HT1080 (cell line): ENCODE results near the gene KCTD4. TPM values are rescaled to one million over a fixed set of nuclear protein-coding genes. Genes with fewer than 3 reads are reported as not detected.
A peak's percentile ranks its signal among the peaks of the same experiment; 100 is the strongest.
"Not testable (repeated sequence)": the region's sequence is repeated elsewhere in the genome, so short reads cannot be mapped to it uniquely, and the experiment has no call there.

ENCODE experiments used
- DNase-seq: peaks from one replicate; pipeline ENCODE4 v3.0.0-alpha.2; 2015; ENCODE audit warnings: low read depth
- polyA plus RNA-seq, 2 experiments: library from polyadenylated mRNA; depleted of rRNA; stranded (reverse); fragments of >200 nt; gene quantifications; 2 replicates each; pipeline ENCODE4 v1.2.3, GENCODE V29; 2015
- total RNA-seq: library from RNA; depleted of rRNA; stranded (reverse); fragments of >200 nt; shearing (Covaris generic); gene quantifications from 2 replicates; pipeline ENCODE4 v1.2.3, GENCODE V29; 2014; rRNA removed

The KCTD4 gene
- 0.07 and 0.40 TPM in 2 replicates for total RNA-seq
- polyA plus RNA-seq (2015; cell fraction: cytosol; rRNA removed), result 0.12 and 0.26 TPM in 2 replicates
- polyA plus RNA-seq (2015; cell fraction: nucleus; rRNA removed), result not detected in 2 replicates

DNA sequence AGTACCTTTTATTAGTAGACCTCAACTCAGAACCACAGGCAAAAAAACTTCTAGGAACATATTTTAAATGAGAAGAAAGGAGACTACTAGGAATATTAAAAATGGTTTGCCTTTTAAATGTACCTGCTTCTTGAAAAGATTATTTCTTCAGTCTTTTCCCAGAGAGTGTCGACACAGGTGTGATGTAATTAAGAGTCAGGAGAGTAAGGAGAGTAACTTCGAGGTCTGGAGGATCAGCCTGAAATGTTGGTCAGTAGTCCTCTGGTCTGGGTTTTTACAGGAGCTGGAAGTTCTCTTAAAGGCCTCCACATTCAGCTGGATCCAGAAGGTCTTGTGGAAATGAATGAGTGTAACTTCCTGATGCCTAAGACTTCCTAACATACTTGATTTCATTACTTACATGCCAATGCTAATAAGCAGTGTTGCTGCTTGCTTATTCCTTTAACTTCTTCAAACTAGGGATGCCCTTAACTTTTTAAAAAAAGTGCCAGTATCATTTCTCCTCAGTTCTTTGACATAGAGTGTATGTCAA lies at the start of gene KCTD4:
Gene KCTD4 (minus strand): TSS at position 345 of the 532 bp plus-strand sequence. CDS start 6,478 bp downstream, outside the sequence.
- DNase-seq, result no peak

DNA sequence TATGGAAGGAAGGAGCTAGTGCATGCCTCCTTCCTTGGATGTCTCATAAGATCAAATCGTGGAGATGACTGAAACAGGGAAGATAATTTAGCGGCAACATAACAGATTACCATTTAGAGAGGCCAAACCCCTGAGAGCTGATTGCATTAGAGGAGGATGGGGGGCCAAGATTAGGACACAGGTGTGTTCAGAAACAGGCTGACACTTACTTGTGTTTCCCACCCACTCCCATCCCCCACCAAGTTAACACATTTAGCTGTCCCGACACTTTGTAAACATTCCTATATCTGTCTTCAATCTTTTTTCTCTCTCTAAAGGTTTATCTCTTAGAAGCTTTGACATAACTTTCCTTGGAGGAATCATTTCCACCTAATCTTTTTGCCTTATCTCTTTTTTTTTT lies 48.8 kb upstream of the KCTD4 start:
- no peak for DNase-seq

DNA sequence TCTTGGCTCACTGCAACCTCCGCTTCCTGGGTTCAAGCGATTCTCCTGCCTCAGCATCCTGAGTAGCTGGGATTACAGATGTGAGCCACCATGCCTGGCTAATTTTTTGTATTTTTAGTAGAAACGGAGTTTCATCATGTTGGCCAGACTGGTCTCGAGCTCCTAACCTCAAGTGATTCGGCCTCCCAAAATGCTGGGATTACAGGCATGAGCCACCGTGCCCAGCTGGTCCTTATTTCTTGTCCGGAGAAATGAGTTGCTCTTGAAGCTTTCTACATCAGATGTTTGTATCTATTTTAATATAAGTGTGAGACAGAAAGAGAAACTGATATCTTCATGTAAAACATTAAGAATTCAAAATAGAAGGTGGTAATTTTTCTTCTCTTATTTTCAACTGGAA lies 43.9 kb upstream of the KCTD4 start:
- DNase-seq, result not testable (repeated sequence)

DNA sequence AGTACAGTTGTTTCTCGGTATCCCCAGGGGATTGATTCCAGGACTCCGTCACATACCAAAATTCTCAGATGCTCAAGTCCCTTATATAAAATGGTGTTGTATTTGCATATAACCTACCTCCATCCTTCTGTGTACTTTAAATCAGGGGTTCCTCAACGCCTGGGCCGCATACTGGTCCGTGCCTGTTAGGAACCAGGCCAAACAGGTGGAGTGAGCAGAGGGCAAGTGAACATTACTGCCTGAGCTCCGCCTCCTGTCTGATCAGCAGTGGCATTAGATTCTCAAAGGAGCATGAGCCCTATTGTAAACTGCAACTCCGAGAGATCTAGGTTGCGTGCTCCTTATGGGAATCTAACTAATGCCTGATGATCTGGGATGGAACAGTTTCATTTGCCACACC lies 42.2 kb upstream of the KCTD4 start:
- no peak for DNase-seq

DNA sequence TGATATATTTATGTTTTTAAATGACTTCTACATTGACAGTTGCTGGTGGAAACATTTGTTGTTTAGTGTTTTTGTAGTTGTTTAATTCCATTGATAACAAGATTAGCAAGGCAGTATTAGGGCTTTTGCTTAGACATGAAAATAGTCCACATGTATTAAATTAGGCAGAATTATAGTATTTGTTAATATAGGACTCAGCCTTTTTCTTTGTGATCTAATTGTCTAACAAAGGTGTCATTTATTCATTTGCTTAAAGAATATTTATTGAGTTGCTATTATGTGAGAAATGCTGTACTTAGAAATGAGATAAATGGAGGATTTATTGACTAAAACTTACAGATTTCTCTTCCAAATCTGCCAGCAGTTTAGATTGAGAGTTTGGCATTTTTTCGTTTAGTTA lies 41.7 kb upstream of the KCTD4 start:
- no peak for DNase-seq

DNA sequence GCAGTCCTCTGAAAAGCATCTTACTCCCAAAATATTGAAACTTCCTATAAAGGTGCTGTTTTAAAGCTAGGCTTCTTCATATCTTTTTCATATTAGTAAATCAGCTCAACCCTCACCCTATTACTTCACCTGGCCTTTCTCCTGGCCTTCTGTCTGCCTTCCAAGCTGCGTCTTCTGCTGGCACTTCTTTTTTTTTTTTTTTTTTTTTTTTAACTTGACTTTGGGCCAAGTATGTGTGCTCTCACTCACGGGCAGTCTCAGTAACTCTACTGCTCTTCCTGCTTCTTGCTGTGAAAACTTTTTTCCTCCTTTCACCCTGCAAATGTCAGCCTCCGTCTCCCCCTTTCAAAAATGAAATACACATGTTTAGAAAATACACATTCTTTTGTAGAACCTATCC lies 41.2 kb upstream of the KCTD4 start:
- peak; percentile 81 for DNase-seq

DNA sequence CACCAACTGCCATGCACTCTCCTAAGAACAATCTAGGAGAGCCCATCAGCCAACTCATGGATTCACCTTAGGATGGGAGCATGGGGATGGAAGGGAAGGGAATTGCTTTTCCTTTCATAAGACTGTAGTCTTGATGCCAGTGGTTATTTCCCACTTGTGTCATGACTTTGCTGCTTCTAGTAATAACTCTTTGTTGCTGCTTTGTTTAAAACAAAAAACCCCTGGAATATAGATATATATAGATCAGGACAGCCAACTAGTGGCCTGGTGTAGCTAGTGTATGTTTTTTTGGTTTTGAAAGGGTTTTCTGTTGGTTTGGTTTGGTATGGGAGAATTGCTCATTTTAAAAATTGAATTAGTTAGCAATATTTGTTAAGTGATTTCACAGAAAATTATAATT lies 39.3 kb upstream of the KCTD4 start:
- no peak for DNase-seq

DNA sequence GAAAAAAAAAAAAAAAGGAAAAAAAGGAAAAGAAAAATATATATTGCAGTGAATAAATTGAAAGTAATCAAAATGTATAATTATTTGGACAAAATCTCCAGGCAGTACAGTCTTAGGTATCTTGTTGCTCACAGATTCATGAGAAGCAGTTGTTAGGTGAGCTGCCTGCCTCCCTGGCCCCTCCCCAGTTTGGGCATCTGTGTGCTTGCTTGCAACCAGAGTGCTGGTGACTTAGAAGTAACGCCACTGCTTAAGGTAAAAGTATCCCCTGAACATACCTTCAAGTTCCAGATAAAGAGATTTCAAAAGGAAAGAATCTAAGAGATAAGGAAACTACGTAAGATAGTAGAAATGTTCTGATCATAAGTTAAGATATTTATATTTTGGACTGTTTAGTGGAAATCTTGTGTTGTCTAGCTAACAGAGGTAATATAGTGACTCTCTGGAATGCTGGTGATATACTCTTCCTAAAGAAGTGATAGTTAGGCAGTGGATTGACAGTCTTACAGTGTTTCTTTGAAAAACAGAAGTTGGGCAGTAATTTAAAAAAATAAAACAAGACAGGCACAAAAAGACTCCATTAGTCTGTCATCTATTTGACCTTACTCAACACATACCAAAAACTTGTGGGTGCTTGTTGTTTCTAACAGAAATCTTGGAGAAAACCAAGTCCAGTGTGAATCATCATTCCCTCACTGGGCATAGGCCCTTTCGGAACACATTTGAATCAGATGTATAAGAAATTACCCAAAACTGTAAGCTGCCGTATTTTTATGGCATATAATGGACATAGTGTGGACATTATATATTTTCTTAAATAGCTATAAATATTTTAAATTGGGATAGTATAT lies 38.3 kb upstream of the KCTD4 start:
- no peak for DNase-seq

DNA sequence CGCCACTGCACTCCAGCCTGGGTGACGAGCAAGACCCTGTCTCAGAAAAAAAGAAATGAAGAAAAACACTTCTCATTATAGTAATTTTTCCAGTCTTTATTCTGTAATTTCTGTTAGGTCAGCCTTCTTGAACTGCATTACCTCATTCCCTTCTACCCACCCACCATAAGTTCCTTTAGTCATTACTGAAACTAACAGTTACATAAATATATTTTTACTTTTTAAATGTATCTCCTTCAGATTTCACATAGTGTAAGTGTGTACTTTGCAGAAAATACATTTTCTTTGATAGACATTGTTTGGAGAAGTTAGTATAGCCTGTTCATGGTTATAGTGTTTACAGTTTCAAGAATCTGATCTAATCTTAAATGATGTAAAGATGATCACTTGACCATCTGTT lies 31.7 kb upstream of the KCTD4 start:
- no peak for DNase-seq

DNA sequence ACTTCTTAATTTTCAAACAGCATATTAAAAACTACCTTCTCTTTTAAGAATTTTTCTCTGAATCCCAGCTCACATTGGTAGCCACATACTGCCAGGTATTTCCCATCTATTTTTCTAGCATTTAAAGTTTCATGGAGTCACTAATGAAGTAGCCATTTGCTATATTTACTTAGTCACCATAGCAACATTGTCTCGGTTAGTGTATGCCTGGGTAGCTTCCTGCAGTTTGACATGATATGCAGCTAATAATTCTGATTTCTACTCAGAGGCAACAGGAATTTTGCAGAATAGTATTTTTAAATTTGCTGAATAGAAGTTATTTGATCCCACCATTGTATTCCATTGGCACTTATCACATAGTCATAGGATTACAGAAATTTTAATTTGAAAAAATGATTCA lies 30.9 kb upstream of the KCTD4 start:
- no peak for DNase-seq

DNA sequence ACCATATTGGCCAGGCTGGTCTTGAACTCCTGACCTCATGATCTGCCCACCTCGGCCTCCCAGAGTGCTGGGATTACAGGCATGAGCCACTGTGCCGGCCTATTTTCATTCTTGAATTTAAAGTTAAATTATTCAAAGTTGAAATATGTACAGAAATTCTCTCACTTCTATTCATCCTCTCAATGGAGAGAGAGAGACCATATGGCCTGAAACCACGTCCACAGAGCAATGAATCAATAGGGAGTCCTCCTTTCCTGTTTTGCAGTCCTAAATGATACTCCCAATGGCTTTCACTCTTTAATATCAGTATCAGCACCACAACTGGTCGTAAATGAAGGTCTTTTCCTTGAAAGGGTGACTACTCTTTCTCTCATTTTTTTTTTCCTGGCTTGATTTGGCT lies 30.5 kb upstream of the KCTD4 start:
- no peak for DNase-seq

DNA sequence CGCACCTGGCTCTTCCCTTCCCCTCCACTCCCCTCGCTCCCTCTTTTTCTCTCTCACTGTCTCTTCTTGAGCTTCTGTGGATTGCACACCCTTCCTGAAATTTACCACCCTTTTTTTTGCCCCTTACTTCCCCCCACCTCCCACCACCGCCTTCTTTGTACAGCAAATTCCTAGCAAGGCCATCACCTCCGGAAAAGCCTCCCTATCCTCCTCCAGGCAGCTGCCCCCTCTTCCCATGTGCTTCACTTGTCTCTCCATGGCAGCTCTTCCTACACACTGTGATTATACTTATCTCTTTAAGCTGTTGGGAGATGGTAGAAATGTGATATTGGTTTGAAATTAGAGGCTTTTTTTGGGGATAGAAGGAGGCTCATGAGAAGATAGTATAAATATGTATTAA lies 28.3 kb upstream of the KCTD4 start:
- no peak for DNase-seq

DNA sequence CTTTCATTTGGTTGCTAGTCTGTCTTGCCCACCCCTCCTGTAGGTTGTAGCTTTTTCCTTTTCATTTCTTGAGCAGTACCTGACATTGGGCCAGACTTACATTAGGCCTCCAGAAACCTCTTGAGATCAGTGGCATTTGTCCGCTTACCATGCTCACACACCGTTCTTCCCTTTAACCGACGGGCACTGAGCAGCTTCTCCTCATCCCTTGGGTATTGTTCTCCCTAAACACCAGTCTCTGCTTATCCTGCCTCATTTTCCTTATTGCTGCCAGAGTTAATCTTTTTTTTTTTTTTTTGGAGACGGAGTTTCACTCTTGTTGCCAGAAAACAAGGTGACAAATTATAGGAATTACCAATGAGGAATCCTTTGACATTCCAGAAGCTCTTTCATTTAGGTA lies 27.2 kb upstream of the KCTD4 start:
- DNase-seq, result no peak

DNA sequence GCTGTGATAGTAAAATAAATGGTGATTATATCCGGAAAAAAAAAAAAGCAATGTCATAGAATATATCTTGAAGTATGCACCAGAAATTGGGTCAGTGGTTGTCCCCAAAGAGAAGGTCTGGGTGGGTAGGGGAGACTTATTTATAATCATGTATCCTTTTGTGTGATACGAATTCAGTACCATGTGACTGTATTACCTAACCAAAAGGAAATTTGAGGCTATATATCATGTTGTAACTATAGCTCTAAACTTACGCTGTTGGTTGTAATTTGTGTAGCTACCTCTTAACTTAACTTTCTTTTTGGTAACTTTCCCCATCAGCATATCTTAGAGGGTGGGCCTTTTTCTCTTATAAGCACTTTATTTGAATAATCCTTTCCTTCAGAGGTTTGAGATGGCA lies 25.2 kb upstream of the KCTD4 start:
- DNase-seq, result no peak

DNA sequence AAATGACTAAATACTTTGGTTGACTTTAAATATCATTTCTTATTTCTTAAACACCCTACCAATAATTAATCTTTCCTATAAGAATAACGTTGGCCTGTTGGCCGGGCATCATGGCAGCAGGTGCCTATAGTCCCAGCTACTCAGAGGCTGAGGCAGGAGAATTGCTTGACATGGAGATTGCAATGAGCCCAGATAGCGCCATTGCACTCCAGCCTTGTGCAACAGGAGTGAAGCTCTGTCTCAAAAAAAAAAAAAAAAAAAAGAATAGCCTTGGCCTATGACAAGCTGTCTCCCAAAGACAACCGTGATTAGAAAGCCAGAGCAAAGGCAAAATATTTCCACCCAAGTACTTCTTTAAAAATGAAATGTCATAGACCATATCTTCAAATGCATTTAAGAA lies 24.5 kb upstream of the KCTD4 start:
- DNase-seq, result no peak

DNA sequence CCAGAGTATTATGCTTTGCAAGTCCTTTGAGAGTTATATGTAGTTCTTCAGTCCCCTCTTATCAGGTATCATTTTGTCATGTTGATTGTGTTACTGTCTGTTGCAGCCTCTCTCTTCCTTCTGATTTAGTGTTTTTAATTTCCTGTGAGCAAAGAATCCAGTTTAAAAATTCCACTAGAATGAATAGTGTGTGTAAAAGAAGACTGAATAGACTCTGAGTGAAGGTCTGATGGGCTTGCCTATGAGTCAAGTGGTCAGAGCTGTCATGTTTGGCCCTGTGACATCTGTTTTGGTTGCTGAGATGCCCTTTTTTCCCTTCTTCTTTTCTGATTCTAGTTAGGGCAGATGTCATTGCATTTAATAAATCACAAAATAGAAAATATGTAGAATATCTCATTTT lies 23.3 kb upstream of the KCTD4 start:
- DNase-seq, result peak; percentile 48

DNA sequence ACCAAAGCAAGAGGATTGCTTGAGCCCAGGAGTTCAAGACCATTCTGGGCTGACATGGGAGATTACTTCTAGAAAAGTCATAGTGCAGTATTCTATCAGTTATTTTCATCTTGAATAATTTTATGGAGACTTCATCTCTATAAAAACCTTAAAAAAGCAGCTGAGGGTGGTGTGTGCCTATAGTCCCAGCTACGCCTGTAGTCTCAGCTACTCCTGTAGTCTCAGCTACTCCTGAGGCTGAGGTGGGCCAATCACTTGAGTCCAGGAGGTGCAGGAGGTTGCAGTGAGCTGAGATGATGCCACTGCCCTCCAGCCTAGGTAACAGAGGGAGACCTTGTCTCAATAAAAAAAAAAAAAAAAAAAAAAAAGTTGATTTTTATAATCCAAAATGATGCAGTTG lies 22.1 kb upstream of the KCTD4 start:
- no peak for DNase-seq

DNA sequence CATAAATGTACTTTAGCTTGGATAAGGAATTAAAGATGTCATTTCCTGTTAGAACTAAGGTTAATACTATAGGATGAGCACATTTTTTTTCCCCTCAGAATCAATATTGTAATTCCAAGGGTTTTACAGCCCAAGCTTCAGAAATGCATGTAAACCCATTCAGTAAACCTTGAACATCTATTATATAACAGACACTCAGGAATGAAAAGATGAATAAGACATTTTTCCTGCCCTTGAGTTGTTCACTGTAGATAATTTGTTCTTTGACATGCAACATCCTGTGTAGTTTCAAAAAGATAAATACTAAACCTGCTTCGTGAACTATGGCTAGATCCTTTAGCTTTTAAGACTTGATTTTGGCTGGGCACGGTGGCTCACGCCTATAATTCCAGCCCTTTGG lies 21.7 kb upstream of the KCTD4 start:
- no peak for DNase-seq

DNA sequence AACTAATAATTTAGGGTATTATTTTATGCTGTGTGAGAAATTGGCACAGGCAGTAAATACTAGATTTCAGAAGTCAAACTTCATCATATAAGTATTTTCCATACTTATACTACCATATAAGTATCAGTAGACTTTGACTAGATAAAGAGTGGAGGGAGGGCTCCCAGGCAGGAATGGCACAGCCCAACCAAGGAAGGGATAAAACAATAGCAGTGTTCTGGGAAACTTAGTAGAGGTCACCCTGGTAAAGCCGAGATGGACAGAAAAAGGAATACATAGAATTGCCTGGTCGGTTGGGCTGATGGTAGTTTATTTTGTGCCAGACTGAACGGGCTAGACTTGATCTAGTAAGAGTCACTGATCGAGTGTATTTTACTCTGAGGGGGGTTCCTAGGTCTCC lies 19.6 kb upstream of the KCTD4 start:
- no peak for DNase-seq

DNA sequence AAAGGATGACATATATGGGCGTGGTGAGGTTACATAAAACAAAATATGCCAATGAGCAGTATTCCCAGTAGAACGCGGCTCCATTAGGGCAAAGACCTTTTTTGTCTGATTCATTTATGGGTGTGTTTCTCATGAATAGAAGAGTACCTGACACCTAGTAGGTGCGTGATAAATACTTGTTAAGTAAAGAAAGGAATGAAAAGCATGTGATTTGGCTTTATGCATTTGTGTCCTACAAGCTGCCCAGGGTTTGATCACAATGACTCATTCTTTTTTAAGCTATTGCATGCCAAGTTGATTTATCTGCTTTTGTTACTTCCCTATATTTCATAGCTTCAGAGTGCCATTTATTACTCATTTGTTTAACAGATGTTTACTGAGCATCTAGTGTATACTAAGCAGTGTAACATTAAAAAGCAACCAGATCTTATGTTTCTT lies 19.1 kb upstream of the KCTD4 start:
- DNase-seq, result peak; percentile 92

DNA sequence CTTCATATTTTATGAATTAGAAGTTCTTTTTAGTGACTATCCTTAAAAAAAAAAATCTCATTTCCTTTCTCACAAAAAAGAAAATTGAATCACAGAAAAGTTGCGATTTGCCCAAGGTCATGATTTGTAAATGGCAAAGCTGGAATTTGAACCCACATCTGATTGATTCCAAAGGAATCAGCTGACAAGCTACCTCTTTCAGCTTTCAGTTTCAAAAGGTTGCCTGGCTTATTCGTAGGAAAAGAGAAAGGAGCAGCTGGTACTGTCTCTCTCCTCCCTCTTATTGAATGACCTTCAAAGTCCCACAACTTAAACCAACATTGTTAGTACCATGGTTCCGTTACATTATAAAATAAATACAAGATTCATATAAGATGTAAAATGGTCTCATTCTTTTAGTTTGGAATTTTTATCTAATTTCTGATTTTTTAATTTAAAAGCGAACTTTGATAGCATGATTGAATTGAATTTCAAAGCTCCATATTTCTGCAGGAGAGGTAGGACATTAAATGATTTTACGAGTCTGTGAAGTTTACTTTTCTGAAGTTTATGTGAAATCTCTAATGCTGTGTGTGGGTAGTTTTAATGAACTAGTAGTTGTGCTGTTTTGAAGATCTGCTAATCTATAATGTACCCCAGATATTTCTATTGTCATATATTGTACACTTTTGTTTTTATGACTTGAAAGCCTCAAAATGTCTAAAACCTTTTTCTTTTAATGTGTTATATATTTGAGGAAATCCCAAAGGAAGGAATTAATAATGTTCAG lies 18.5 kb upstream of the KCTD4 start:
- DNase-seq, result no peak

DNA sequence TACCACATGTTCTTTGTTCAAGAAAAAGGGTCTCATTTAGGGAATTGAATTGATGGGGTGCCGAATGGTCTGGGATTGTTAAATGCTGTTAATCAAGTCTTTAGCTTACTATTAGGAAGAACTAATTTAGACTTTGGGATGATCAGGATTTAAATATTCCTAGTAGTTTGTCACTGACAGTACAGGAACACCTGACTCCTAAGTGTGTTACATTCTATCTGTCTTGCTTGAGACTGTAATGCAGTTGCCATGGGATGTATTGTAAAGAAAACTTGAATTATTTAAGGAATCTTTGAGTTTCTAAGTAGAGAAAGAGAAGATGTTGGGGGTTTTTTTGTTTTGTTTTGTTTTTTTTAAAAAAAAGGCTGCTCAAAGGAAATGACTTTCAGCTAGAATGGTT lies 17.8 kb upstream of the KCTD4 start:
- DNase-seq, result no peak
